Measurements from ENCODE around the gene P2RX3. TPM values are rescaled to one million over a fixed set of nuclear protein-coding genes. Genes with fewer than 3 reads are reported as not detected.

Gene P2RX3
- total RNA-seq, 1 experiment from 2014 or later, result 0.15 TPM

DNA sequence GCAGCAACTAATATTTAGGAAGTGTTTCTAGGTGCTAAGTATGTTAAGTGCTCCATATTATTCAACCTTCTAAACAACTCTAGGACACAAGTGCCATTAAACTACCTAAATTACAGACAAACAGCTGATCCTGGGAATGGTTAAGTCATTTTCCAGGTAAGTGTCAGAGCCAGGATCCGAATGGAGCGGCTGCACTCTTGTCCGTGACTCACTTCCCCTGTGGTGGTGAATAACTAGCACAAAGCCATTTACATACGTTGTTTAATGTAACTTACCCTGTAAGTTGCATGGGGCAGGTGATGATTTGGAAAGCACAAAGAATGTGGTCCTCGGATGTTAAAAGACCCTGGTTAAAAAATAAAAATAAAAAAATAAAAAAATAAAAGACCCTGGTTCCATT is 61.1 kb downstream of the P2RX3 start:
- WGBS (ENCODE audit: extremely low coverage, insufficient read length, low lambda C conversion rate), result no CpG with 5 or more reads among the region's 5 CpGs
- Mint-ChIP-seq H3K4me3 (no peak overlapping the region), H3K27me3 (ENCODE audit: low read depth) (peaks cover 6% of the 10 kb centered on the region; the same call in 1 of the 2 replicates), H3K9me3 (no peaks in the 10 kb centered on the region; a peak in 1 of 5 replicates), H3K4me1 (no peaks in the 10 kb centered on the region), H3K27ac (no peak overlapping the region), H3K36me3 (ENCODE audit: insufficient read depth in 1 of 3, low read depth in 3 of 3) (no peaks in the 10 kb centered on the region)
- DNase-seq, result no peak
- Histone ChIP-seq H3K18ac (ENCODE audit: insufficient read length, low read depth, low read length) (no peak overlapping the region), H3K4me1 (ENCODE audit: insufficient read depth, low read length) (no peaks in the 10 kb centered on the region), H4K20me1 (ENCODE audit: control insufficient read depth, insufficient read depth, insufficient read length) (no peaks in the 10 kb centered on the region), H2AFZ (ENCODE audit: low read length) (no peak overlapping the region), H2BK5ac (ENCODE audit: insufficient read length, low read length) (no peak overlapping the region), H3K27me3 (ENCODE audit: insufficient read depth, low read length) (no peaks in the 10 kb centered on the region), H4K8ac (replicated peaks; ENCODE audit: insufficient read length, low read depth, low read length) (no peak overlapping the region), H3K23ac (ENCODE audit: insufficient read length, low read depth, low read length) (no peak overlapping the region), H4K5ac (ENCODE audit: insufficient read length, low read depth, low read length) (no peak overlapping the region), H3K79me2 (ENCODE audit: insufficient read depth, low read length) (no peaks in the 10 kb centered on the region), H3K9me3 (ENCODE audit: control insufficient read depth, low read depth, low read length) (no peaks in the 10 kb centered on the region), H2AK5ac (ENCODE audit: insufficient read length, low read length) (no peak overlapping the region), H3K56ac (ENCODE audit: insufficient read length, low read depth, low read length) (no peak overlapping the region), H2BK12ac (ENCODE audit: insufficient read length, low read depth, low read length) (no peak overlapping the region), H3T11ph (ENCODE audit: low read length) (no peak overlapping the region), H3K4me2 (ENCODE audit: insufficient read depth, insufficient read length, low read length) (no peak overlapping the region), H3K79me1 (ENCODE audit: insufficient read depth, low read depth, low read length, poor library complexity, severe bottlenecking) (no peaks in the 10 kb centered on the region), H4K91ac (ENCODE audit: insufficient read length, low read depth, low read length) (no peak overlapping the region), H2BK120ac (ENCODE audit: low read depth, low read length, poor library complexity, severe bottlenecking) (no peak overlapping the region), H3K9ac (ENCODE audit: extremely low read depth, insufficient read length, low read length) (no peak overlapping the region), H3K27ac (ENCODE audit: insufficient read length, low read depth, low read length) (no peak overlapping the region), H2BK20ac (ENCODE audit: low read depth, low read length, poor library complexity, severe bottlenecking) (no peak overlapping the region), H3K4ac (ENCODE audit: low read depth, low read length) (no peak overlapping the region), H3K14ac (ENCODE audit: insufficient read depth, low read length) (no peak overlapping the region), H3K23me2 (ENCODE audit: insufficient read length, low read depth, low read length, poor library complexity, severe bottlenecking) (no peaks in the 10 kb centered on the region), H2BK15ac (ENCODE audit: low read depth, low read length) (no peak overlapping the region)
- TF ChIP-seq, protein P1, sequence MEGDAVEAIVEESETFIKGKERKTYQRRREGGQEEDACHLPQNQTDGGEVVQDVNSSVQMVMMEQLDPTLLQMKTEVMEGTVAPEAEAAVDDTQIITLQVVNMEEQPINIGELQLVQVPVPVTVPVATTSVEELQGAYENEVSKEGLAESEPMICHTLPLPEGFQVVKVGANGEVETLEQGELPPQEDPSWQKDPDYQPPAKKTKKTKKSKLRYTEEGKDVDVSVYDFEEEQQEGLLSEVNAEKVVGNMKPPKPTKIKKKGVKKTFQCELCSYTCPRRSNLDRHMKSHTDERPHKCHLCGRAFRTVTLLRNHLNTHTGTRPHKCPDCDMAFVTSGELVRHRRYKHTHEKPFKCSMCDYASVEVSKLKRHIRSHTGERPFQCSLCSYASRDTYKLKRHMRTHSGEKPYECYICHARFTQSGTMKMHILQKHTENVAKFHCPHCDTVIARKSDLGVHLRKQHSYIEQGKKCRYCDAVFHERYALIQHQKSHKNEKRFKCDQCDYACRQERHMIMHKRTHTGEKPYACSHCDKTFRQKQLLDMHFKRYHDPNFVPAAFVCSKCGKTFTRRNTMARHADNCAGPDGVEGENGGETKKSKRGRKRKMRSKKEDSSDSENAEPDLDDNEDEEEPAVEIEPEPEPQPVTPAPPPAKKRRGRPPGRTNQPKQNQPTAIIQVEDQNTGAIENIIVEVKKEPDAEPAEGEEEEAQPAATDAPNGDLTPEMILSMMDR (conservative IDR thresholded peaks at IDR 0.05), result no peak

Data from H9 (cell line).